Lung (tissue), 12 donors: ENCODE measurements around the gene OMP. TPM values are rescaled to one million over a fixed set of nuclear protein-coding genes. Genes with fewer than 3 reads are reported as not detected.
A peak's percentile ranks its signal among the peaks of the same experiment; 100 is the strongest.

Source experiments
- ATAC-seq: fragments of 200-7000 bp; cut with Tn5 transposase; one replicate; pipeline ENCODE4 v1.9.1; 2020; ENCODE audit warnings: moderate number of reproducible peaks; ENCODE audit not compliant: insufficient read depth, low FRiP score
- DNase-seq, 3 donors: peaks; one replicate each; pipeline ENCODE4 v3.0.0-alpha.2; 2013 to 2017
- H3K27ac ChIP-seq, 2 donors: one replicate each; pipeline ENCODE4 v1.5.1; 2013; ENCODE audit warnings: mild to moderate bottlenecking in 2 of 2, moderate library complexity in 2 of 2, control low read depth in 1 of 2, inconsistent platforms in 1 of 2, low read depth in 1 of 2, low read length in 1 of 2
- H3K27me3 ChIP-seq, 3 donors: one replicate each; pipeline ENCODE4 v1.5.1; 2013; ENCODE audit warnings: low read length in 2 of 3; ENCODE audit not compliant: control insufficient read depth in 3 of 3, insufficient read depth in 3 of 3
- H3K36me3 ChIP-seq, 4 donors: one replicate each; pipeline ENCODE4 v1.5.1; 2013; ENCODE audit warnings: low read length in 4 of 4, mild to moderate bottlenecking in 1 of 4, moderate library complexity in 1 of 4; ENCODE audit not compliant: control insufficient read depth in 4 of 4, insufficient read depth in 4 of 4
- H3K4me1 ChIP-seq, 5 donors: one replicate each; pipeline ENCODE4 v1.5.1; 2013; ENCODE audit warnings: low read length in 5 of 5, mild to moderate bottlenecking in 2 of 5, moderate library complexity in 1 of 5; ENCODE audit not compliant: control insufficient read depth in 5 of 5, insufficient read depth in 5 of 5
- H3K4me3 ChIP-seq: one replicate; pipeline ENCODE4 v1.5.1; 2013; ENCODE audit warnings: mild to moderate bottlenecking, control low read depth, moderate library complexity
- H3K9ac ChIP-seq, 2 donors: one replicate each; pipeline ENCODE4 v1.5.1; 2013; ENCODE audit warnings: low read length in 2 of 2, control low read depth in 1 of 2; ENCODE audit not compliant: insufficient read depth in 1 of 2
- H3K9me3 ChIP-seq, 4 donors: one replicate each; pipeline ENCODE4 v1.5.1; 2013; ENCODE audit warnings: low read length in 3 of 4, mild to moderate bottlenecking in 1 of 4, moderate library complexity in 1 of 4; ENCODE audit not compliant: control insufficient read depth in 4 of 4, insufficient read depth in 3 of 4
- WGBS, 2 donors: extraction: QIAGEN DNeasy Blood & Tissue Kit; methylation state at CpG; one replicate each; pipeline ENCODE4 v1.1.7; 2013; 5-methylcytosine and 5-hydroxymethylcytosine counted together
- polyA plus RNA-seq, 2 donors: library from polyadenylated mRNA; stranded (reverse); fragments of 200-250 nt; gene quantifications; one replicate each; pipeline ENCODE4 v1.2.1, GENCODE V29; 2013
- total RNA-seq, 2 donors: library from RNA; depleted of rRNA in 1 of 2; stranded (reverse); fragments of >200 nt in 1 of 2; gene quantifications; one replicate each; pipeline ENCODE4 v1.2.1, GENCODE V29; 2014 to 2021
- TF ChIP-seq, protein P1 (sequence below): IDR thresholded peaks from 2 replicates; pipeline ENCODE4 v1.5.1; 2012; ENCODE audit warnings: mild to moderate bottlenecking; ENCODE audit errors: control extremely low read depth, extremely low read depth
- donor health status: control.
- donor health status: control.
- donor health status: Bipolar disorder and iron deficiency.
- donor health status: healthy.
- donor health status: DM: yes; HTN: yes; CAD: no.

Gene OMP
- total and polyA plus RNA-seq, 4 donors = 0.37 to 0.74 (median 0.61) TPM; not detected in 1

DNA sequence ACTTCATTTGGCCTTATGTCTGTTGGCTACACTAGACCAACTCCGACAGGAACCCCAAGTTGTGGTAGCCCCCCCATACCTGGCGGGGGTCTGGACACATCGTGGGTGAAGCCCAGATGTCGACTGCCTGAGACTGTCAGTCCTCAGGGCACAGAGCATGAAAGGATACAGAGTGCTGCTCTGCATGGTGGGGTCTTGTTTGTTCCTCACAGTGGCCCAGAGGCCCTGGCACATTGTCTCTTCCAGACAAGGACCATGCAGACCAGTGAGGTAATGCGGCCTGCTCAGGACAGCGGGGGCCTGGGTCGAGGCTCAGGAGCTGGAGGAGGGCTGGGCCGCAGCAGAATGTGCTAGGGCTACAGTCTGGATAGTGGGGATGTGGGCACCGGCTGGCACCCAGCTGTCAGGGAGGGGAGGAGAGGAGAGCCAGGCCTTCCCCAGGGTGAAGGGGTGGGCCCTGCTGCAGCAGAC is 21.2 kb upstream of the OMP start:
- DNase-seq = peak in 1 of 3 donors; percentile 11
- H3K27me3 ChIP-seq = no peaks in the 10 kb centered on the region
- peaks cover 0 to 12% (median 5%) of the 10 kb centered on the region in 5 donors for H3K4me1 ChIP-seq
- H3K27ac ChIP-seq = no peak overlapping the region
- no peak overlapping the region for H3K4me3 ChIP-seq
- ATAC-seq = no peak
- TF ChIP-seq, protein P1, sequence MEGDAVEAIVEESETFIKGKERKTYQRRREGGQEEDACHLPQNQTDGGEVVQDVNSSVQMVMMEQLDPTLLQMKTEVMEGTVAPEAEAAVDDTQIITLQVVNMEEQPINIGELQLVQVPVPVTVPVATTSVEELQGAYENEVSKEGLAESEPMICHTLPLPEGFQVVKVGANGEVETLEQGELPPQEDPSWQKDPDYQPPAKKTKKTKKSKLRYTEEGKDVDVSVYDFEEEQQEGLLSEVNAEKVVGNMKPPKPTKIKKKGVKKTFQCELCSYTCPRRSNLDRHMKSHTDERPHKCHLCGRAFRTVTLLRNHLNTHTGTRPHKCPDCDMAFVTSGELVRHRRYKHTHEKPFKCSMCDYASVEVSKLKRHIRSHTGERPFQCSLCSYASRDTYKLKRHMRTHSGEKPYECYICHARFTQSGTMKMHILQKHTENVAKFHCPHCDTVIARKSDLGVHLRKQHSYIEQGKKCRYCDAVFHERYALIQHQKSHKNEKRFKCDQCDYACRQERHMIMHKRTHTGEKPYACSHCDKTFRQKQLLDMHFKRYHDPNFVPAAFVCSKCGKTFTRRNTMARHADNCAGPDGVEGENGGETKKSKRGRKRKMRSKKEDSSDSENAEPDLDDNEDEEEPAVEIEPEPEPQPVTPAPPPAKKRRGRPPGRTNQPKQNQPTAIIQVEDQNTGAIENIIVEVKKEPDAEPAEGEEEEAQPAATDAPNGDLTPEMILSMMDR = no peak
- H3K9me3 ChIP-seq = no peaks in the 10 kb centered on the region
- H3K36me3 ChIP-seq = peaks cover 0 to 4% (median 0%) of the 10 kb centered on the region in 4 donors
- no peak overlapping the region for H3K9ac ChIP-seq
- WGBS, 2 donors = 95% methylated on average over 8 to 9 of the region's 9 CpGs

DNA sequence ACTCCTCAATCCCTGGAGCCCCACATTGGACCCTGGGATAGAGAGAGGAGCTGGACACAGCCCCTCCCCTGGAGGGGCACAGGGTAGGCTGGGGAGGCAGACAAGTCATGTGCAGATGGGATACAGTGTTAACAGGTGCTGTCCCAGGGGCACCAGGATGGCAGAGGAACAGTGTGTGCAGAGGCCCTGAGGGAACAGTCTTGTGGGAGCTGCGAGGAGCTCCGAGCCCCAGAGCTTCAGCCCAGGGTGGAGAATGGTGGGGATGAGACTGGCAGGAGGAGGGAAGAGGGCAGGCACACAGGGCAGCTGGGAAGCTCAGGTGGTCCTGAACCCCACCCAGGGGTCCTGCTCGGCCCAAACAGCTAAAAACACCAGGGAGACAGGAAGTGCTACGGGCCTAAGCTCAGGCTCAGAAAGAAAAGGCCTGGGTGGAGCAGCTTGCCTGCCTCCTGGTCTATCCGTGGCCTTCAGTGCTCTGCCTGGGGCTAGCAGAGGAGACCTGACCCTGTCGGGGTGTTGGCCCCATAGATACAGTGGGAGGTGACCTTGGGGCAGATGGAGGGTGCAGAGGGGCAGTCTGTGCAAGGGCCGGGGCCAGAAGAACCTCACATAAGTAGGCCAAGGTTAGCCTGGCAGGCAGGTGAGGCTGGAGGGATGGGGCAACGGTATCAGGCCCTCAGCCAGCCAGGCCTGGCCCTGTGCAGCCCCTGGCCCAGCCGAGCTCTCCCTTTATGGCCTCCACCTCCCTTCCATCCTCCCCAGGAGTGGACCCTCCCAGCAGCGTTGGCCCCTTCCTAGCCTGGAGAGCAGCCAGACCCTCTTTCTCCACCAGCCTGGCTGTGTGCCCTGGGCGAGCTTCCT is 20.4 kb upstream of the OMP start:
- ATAC-seq (no peak), DNase-seq (peak in 1 of 3 donors; percentile 2)
- 71 to 73% methylated on average over 11 of the region's 11 CpGs for WGBS, 2 donors
- peaks cover 0 to 5% (median 0%) of the 10 kb centered on the region in 4 donors for H3K36me3 ChIP-seq
- no peaks in the 10 kb centered on the region for H3K9me3 ChIP-seq
- H3K27ac ChIP-seq = peak overlapping the region in 1 of 2 donors; percentile 9
- H3K27me3 ChIP-seq = no peaks in the 10 kb centered on the region
- H3K4me3 ChIP-seq = no peak overlapping the region
- TF ChIP-seq, protein P1 = no peak
- H3K4me1 ChIP-seq = peaks cover 0 to 12% (median 5%) of the 10 kb centered on the region in 5 donors
- H3K9ac ChIP-seq = no peak overlapping the region

DNA sequence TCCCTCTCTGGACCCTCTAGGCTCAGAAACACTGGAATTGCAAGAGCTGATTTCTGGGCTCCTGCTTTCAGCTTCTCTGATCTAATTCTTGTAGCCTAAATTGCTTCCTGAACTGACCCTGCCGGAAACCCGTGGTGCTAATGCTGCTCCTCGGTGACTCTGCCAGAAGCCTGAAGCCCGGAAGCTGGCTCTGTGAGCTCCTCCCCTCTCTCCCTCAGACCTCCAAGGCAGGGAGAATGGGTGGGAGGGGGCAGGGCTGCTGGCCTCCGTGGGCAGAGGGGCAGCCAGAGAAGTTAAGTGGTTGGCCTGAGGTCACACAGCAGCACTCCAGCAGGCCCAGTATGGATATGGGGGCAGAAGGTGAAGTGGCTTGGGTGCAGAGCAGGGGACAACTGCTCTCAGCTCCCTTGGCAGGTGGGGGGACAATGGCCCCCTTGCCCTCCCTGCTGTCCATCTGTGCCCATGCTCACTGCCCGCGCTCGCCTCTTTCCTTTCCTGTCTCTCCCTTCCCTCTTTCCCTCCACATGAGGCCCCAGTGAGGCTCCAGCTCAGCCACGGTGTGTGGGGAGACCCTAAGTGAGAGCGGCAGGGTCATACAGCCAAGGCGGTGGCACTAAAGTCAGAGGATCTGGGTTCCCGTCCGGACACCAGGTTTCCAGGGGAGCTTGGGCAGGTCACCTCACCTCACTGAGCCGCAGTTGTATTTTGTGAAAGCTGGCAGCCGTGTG is 19.6 kb upstream of the OMP start:
- Histone ChIP-seq H3K27ac (peak overlapping the region in 1 of 2 donors; percentile 37), H3K9ac (no peak overlapping the region), H3K4me1 (peaks cover 0 to 12% (median 5%) of the 10 kb centered on the region in 5 donors), H3K36me3 (peaks cover 0 to 5% (median 0%) of the 10 kb centered on the region in 4 donors), H3K4me3 (no peak overlapping the region), H3K27me3 (no peaks in the 10 kb centered on the region), H3K9me3 (no peaks in the 10 kb centered on the region)
- TF ChIP-seq, protein P1 = no peak
- ATAC-seq = no peak
- DNase-seq = peak; percentile 57 to 75 (median 62)
- WGBS, 2 donors = 71 to 72% methylated on average over 14 to 15 of the region's 15 CpGs
